NCI-H524 (cell line): ENCODE measurements around the gene GLOD4.
A peak's percentile ranks its signal among the peaks of the same experiment; 100 is the strongest.

Experiments used
- DNase-seq, 2 experiments: peaks; one replicate each; lab custom pipeline; 2025; lab: John Stamatoyannopoulos, UW

The GLOD4 gene

GRCh38 chr17:742147-742793 is 39.8 kb downstream of the GLOD4 start:
- DNase-seq: no peak

GRCh38 chr17:740240-741017 is 41.7 kb downstream of the GLOD4 start:
- DNase-seq: no peak

GRCh38 chr17:737561-738113 is 44.4 kb downstream of the GLOD4 start:
- no peak for DNase-seq

- DNase-seq: no peak
Measured at GRCh38 chr17:733743-734142, 48.3 kb downstream of the GLOD4 start.

- DNase-seq: peak in 1 of 2 experiments; percentile 26
Measured at GRCh38 chr17:732902-733720, 49.0 kb downstream of the GLOD4 start.

- peak in 1 of 2 experiments; percentile 35 for DNase-seq
Measured at GRCh38 chr17:732067-732901, 49.8 kb downstream of the GLOD4 start, which contains the start of gene TLCD3A. TSS of gene TLCD3A (plus strand) at chr17:732596. CDS start at chr17:732648, 52 bp downstream.

- DNase-seq: no peak
Measured at GRCh38 chr17:731644-732066, 50.4 kb downstream of the GLOD4 start.

- no peak for DNase-seq
Measured at GRCh38 chr17:728911-729310, 53.2 kb downstream of the GLOD4 start.

- DNase-seq: peak; percentile 15 to 26
Measured at GRCh38 chr17:726271-726919, 55.7 kb downstream of the GLOD4 start.

GRCh38 chr17:725746-726145 is 56.3 kb downstream of the GLOD4 start:
- DNase-seq: no peak

GRCh38 chr17:725084-725483 is 57.0 kb downstream of the GLOD4 start:
- DNase-seq: no peak

- no peak for DNase-seq
Measured at GRCh38 chr17:721540-721937, 60.5 kb downstream of the GLOD4 start.

GRCh38 chr17:720706-721539 is 61.2 kb downstream of the GLOD4 start:
- DNase-seq: no peak

GRCh38 chr17:718075-718474 is 64.0 kb downstream of the GLOD4 start:
- no peak for DNase-seq
